Measurements from ENCODE around the gene CHRNA7. TPM values are rescaled to one million over a fixed set of nuclear protein-coding genes. Genes with fewer than 3 reads are reported as not detected.

Gene CHRNA7
- polyA plus RNA-seq, 1 of the 3 experiments (the other 2 are of a cell fraction), result 0.38 TPM

GRCh38 chr15:32020156-32020555 lies 10.2 kb upstream of the CHRNA7 start:
- Histone ChIP-seq H3K27ac (ENCODE audit: low read depth in 2 of 2, low read length in 1 of 2) (no peak overlapping the region), H2AFZ (ENCODE audit: low read depth) (no peak overlapping the region), H3F3A (replicated peaks; ENCODE audit: insufficient read depth) (no peaks in the 10 kb centered on the region), H3K9me2 (no peaks in the 10 kb centered on the region), H3K27me3 (ENCODE audit: insufficient read depth) (no peaks in the 10 kb centered on the region), H3K4me1 (ENCODE audit: control insufficient read depth in 1 of 2, insufficient read depth in 2 of 2, low read depth in 1 of 2, low read length in 1 of 2) (no peaks in the 10 kb centered on the region), H3K9me3 (no peaks in the 10 kb centered on the region), H3K79me2 (ENCODE audit: insufficient read depth) (no peaks in the 10 kb centered on the region), H3K36me3 (replicated peaks in 1 of 2; ENCODE audit: control insufficient read depth in 1 of 2, insufficient read depth in 2 of 2, low read length in 1 of 2) (no peaks in the 10 kb centered on the region), H3K4me2 (no peak overlapping the region), H3K4me3 (ENCODE audit: low read depth in 2 of 2, low read length in 1 of 2) (no peak overlapping the region), H4K20me1 (ENCODE audit: insufficient read depth) (no peaks in the 10 kb centered on the region), H3K9ac (no peak overlapping the region)
- TF ChIP-seq GABPA (IDR thresholded peaks at IDR 0.05; ENCODE audit: low read depth), result no peak
- no peak for TF ChIP-seq RFX5 (IDR thresholded peaks at IDR 0.05; ENCODE audit: low read length)
- TF ChIP-seq RAD21 (IDR thresholded peaks at IDR 0.05; ENCODE audit: low read length), result no peak
- no peak for TF ChIP-seq RCOR1 (IDR thresholded peaks at IDR 0.05; ENCODE audit: low read length)
- no peak for TF ChIP-seq PBX3 (IDR thresholded peaks at IDR 0.05)
- TF ChIP-seq NFIC (IDR thresholded peaks at IDR 0.05; ENCODE audit: borderline replicate concordance), result no peak
- TF ChIP-seq SIN3A (IDR thresholded peaks at IDR 0.05; ENCODE audit: borderline replicate concordance, low read depth, low read length), result no peak
- TF ChIP-seq MEF2A (IDR thresholded peaks at IDR 0.05; ENCODE audit: borderline replicate concordance, low read depth), result no peak
- no peak for TF ChIP-seq TAF1 (IDR thresholded peaks at IDR 0.05; ENCODE audit: borderline replicate concordance, low read depth, low read length)
- POLR2A ChIA-PET, result no interaction called here
- no peak for DNase-seq
- 65% methylated on average over 2 of the region's 2 CpGs for WGBS (ENCODE audit: low lambda C conversion rate)
- CTCF ChIA-PET, result interaction anchor here (2.4 to 3.3 kb wide), 2 partner anchors 9 to 42 kb away, joined by 10 to 26 read pairs; partner anchors contain the start of gene CHRNA7

- Histone ChIP-seq H2AFZ (ENCODE audit: low read depth) (0 out of 2 replicates have a peak overlapping the region, but pooled peaks have one; percentile 96), H3K4me3 (ENCODE audit: low read depth in 2 of 2, low read length in 1 of 2) (peak overlapping the region; percentile 58 to 59; a peak in 3 of 4 replicates), H3F3A (replicated peaks; ENCODE audit: insufficient read depth) (no peaks in the 10 kb centered on the region), H4K20me1 (ENCODE audit: insufficient read depth) (no peaks in the 10 kb centered on the region), H3K9me2 (no peaks in the 10 kb centered on the region; the same call in 1 of the 2 replicates), H3K9me3 (no peaks in the 10 kb centered on the region), H3K9ac (no peak overlapping the region), H3K79me2 (ENCODE audit: insufficient read depth) (no peaks in the 10 kb centered on the region), H3K27ac (ENCODE audit: low read depth in 2 of 2, low read length in 1 of 2) (peak overlapping the region in 1 of 2 experiments; percentile 92; a peak in 2 of 4 replicates), H3K4me2 (peak overlapping the region; percentile 93; the same call in 1 of the 2 replicates), H3K27me3 (ENCODE audit: insufficient read depth) (peaks cover 23% of the 10 kb centered on the region; the same call in 1 of the 2 replicates), H3K4me1 (ENCODE audit: control insufficient read depth in 1 of 2, insufficient read depth in 2 of 2, low read depth in 1 of 2, low read length in 1 of 2) (peaks cover 0 to 27% of the 10 kb centered on the region in 2 experiments; a peak in 2 of 4 replicates), H3K36me3 (replicated peaks in 1 of 2; ENCODE audit: control insufficient read depth in 1 of 2, insufficient read depth in 2 of 2, low read length in 1 of 2) (no peaks in the 10 kb centered on the region)
- TF ChIP-seq RAD21 (IDR thresholded peaks at IDR 0.05; ENCODE audit: low read length) (peak; percentile 59), GATA2 (CRISPR knock-in tag; IDR thresholded peaks at IDR 0.05) (no peak), SMC3 (IDR thresholded peaks at IDR 0.05; ENCODE audit: low read depth, low read length) (peak; percentile 34; the same call in 1 of the 2 replicates), FOXJ3 (CRISPR knock-in tag; IDR thresholded peaks at IDR 0.05) (no peak), TEAD4 (IDR thresholded peaks at IDR 0.05; ENCODE audit: borderline replicate concordance, insufficient read depth) (no peak)
- ChIA-PET POLR2A (interaction anchor here (0.8 to 2.2 kb wide), 6 partner anchors 44 to 88 kb away, joined by 3 to 17 read pairs (median 4); no protein-coding TSS in a partner anchor), CTCF (interaction anchor here (0.6 to 6.9 kb wide), 43 partner anchors 9 to 387 kb away, joined by 3 to 167 read pairs (median 6); partner anchors contain the start of gene OTUD7A)
- DNase-seq, result peak; percentile 62
- 0% methylated on average over 5 of the region's 5 CpGs for WGBS (ENCODE audit: low lambda C conversion rate)
Measured at GRCh38 chr15:32028921-32029320, 1.4 kb upstream of the CHRNA7 start.

Measured in SK-N-SH (cell line).